Gastroesophageal sphincter (tissue), 4 donors: Measurements from ENCODE around the gene RUSC1. TPM values are rescaled to one million over a fixed set of nuclear protein-coding genes. Genes with fewer than 3 reads are reported as not detected.

Experiments used
- ATAC-seq: fragments of 150-250 bp; one replicate; pipeline ENCODE4 v1.9.1; 2016; ENCODE audit warnings: mild to moderate bottlenecking, moderate library complexity
- H3K27ac ChIP-seq, 4 donors: fragments of 200-600 bp; sonication (generic) in 3 of 4; 1 replicate in 3 of 4; 2 replicates in 1 of 4; pipeline ENCODE4 v1.5.1; 2016 to 2019
- H3K27me3 ChIP-seq: fragments of 200-600 bp; sonication (generic); one replicate; pipeline ENCODE4 v1.5.1; 2019
- H3K36me3 ChIP-seq, 2 donors: fragments of 200-600 bp; sonication (generic); one replicate each; pipeline ENCODE4 v1.5.1; 2019; ENCODE audit warnings: control low read depth in 1 of 2
- H3K4me1 ChIP-seq, 3 donors: fragments of 200-600 bp; sonication (generic); 1 replicate in 2 of 3; 2 replicates in 1 of 3; pipeline ENCODE4 v1.5.1; 2016 to 2019; ENCODE audit warnings: control low read depth in 2 of 3
- H3K4me3 ChIP-seq, 2 donors: fragments of 200-600 bp; sonication (generic); one replicate each; pipeline ENCODE4 v1.5.1; 2019; ENCODE audit warnings: mild to moderate bottlenecking in 1 of 2, moderate library complexity in 1 of 2
- H3K9me3 ChIP-seq, 3 donors: fragments of 200-600 bp; sonication (generic); one replicate each; pipeline ENCODE4 v1.5.1; 2017 to 2019; ENCODE audit warnings: control low read depth in 2 of 3
- EP300 ChIP-seq: sonication (generic); formaldehyde crosslinking; IDR thresholded peaks from one replicate; pipeline ENCODE4 v1.6.1; 2017; ENCODE audit warnings: antibody characterized with exemption, mild to moderate bottlenecking
- POLR2A ChIP-seq, 2 donors: fragments of 450-650 bp; IDR thresholded peaks; one replicate each; pipeline ENCODE4 v1.6.1; 2017; ENCODE audit warnings: antibody characterized with exemption in 2 of 2, mild to moderate bottlenecking in 2 of 2, moderate library complexity in 1 of 2
- POLR2AphosphoS5 ChIP-seq: sonication (generic); formaldehyde crosslinking; IDR thresholded peaks from one replicate; pipeline ENCODE4 v1.6.1; 2017; ENCODE audit warnings: antibody characterized with exemption
- WGBS, 2 donors: methylation state at CpG; one replicate each; pipeline ENCODE4 v1.1.5; 2018; ENCODE audit warnings: low coverage in 1 of 2; 5-methylcytosine and 5-hydroxymethylcytosine counted together
- total RNA-seq, 4 donors: library from RNA; depleted of rRNA; stranded (reverse); fragments of >200 nt; gene quantifications; one replicate each; pipeline ENCODE4 v1.1.0, GENCODE V29; 2016
- TF ChIP-seq, protein P1 (sequence below), 4 experiments: fragments of 200-600 bp in 2 of 4; fragments of 450-650 bp in 2 of 4; sonication (generic) in 1 of 4; IDR thresholded peaks; one replicate each; pipeline ENCODE4 v1.5.1; 2017 to 2019; ENCODE audit warnings: antibody characterized with exemption in 4 of 4, mild to moderate bottlenecking in 2 of 4, moderate library complexity in 2 of 4

Gene RUSC1
- total RNA-seq, 4 donors from 2014 or later = 10.8 to 34.2 (median 24.4) TPM

DNA sequence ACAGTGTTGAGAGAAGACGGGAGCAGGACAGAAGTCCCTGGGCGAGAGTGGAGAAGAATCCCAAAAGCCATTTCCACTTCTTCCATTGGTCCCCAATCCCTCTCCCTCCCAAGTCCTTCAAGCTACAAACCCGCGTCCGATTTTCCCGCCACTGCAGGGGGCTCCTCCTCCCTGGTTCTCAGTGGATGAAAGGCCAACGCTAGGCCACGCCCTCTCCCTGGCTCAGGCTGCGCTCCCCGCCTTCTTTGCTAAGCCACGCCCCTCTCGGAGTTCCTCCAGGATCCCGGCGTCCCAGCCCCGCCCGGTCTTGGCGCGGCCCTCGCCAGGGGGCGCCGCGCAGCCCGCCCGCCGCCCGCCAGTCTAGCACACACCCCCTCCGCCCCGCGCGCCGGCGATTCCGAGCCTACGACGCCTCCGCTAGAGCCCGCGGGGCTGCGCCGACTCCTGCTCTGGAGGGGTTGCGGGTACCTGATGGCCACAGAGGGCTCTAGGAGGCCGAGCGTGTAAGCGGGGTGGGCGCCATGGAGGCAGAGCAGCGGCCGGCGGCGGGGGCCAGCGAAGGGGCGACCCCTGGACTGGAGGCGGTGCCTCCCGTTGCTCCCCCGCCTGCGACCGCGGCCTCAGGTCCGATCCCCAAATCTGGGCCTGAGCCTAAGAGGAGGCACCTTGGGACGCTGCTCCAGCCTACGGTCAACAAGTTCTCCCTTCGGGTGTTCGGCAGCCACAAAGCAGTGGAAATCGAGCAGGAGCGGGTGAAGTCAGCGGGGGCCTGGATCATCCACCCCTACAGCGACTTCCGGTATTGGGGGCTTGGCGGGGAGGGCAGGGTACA, 43.4 kb upstream of the RUSC1 start, which contains the start of gene HCN3:
Gene HCN3 (plus strand): TSS at position 394 of the 832 bp plus-strand sequence. CDS start 128 bp downstream, at position 522.
- no peaks in the 10 kb centered on the region for H3K9me3 ChIP-seq
- WGBS, 2 donors = 0% methylated on average over 9 to 18 of the region's 68 CpGs
- peak; percentile 90 for ATAC-seq
- TF ChIP-seq POLR2AphosphoS5 = peak; percentile 31
- TF ChIP-seq, protein P1, sequence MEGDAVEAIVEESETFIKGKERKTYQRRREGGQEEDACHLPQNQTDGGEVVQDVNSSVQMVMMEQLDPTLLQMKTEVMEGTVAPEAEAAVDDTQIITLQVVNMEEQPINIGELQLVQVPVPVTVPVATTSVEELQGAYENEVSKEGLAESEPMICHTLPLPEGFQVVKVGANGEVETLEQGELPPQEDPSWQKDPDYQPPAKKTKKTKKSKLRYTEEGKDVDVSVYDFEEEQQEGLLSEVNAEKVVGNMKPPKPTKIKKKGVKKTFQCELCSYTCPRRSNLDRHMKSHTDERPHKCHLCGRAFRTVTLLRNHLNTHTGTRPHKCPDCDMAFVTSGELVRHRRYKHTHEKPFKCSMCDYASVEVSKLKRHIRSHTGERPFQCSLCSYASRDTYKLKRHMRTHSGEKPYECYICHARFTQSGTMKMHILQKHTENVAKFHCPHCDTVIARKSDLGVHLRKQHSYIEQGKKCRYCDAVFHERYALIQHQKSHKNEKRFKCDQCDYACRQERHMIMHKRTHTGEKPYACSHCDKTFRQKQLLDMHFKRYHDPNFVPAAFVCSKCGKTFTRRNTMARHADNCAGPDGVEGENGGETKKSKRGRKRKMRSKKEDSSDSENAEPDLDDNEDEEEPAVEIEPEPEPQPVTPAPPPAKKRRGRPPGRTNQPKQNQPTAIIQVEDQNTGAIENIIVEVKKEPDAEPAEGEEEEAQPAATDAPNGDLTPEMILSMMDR (IDR thresholded peaks at IDR 0.05) = peak in 3 of 4 experiments; percentile 54 to 87 (median 72)
- TF ChIP-seq EP300 = no peak
- peak within 1 kb of the TSS; percentile 55 to 78 for H3K4me3 ChIP-seq
- H3K27ac ChIP-seq = peak within 1 kb of the TSS; percentile 10 to 83 (median 80)
- H3K4me1 ChIP-seq = peaks cover 0 to 37% (median 20%) of the 10 kb centered on the region in 3 donors
- H3K27me3 ChIP-seq = no peaks in the 10 kb centered on the region
- H3K36me3 ChIP-seq = no peaks in the 10 kb centered on the region

DNA sequence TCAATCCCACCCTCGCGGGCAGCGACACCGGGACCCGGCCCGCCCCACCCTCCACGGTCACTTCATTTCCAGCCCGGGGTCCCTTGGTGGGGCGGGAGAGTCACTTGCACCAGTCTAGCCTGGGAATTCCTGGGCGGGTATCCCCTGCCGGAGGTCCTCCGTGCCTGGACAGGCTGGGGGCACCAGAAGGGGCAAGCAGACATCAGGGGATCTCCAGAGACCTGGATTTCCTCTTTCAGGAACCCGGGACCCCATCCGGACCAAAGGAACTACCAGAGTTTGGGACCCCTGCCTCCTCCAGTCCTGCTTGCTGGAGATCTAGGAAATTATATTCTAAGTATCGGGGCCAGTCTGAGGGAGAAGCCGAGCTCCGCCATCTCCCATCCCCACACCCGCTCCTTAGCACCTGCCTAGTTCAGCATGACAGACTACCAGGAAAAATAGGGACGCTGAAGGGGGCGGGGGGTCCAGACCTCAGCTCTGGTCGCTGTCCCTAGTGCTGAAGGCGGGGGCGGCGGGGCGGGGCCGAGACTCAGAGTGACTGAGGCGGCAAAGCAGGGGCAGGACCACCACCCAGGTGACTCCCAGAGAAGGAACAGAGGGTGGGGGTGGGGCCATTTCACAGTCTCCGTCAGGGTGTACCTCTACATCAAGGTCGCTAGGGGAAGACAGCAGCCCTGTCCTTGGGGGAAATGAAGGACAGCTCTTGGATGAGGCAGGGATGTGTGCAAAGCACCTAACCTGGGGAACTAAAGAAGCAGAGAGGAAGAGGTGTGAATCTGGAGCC, 42.6 kb upstream of the RUSC1 start:
- peak overlapping the region; percentile 55 to 78 for H3K4me3 ChIP-seq
- WGBS, 2 donors = 0 to 4% methylated on average over 4 to 6 of the region's 29 CpGs
- ATAC-seq = peak; percentile 1
- H3K36me3 ChIP-seq = peaks cover 0 to 6% of the 10 kb centered on the region in 2 donors
- TF ChIP-seq, protein P1 (IDR thresholded peaks at IDR 0.05) = peak in 2 of 4 experiments; percentile 15 to 26
- TF ChIP-seq POLR2A (IDR thresholded peaks at IDR 0.05) (no peak), POLR2AphosphoS5 (no peak)
- H3K27ac ChIP-seq = peak overlapping the region in 3 of 4 donors; percentile 80 to 83 (median 81)
- H3K27me3 ChIP-seq = no peaks in the 10 kb centered on the region
- no peaks in the 10 kb centered on the region for H3K9me3 ChIP-seq
- peaks cover 0 to 31% (median 18%) of the 10 kb centered on the region in 3 donors for H3K4me1 ChIP-seq

DNA sequence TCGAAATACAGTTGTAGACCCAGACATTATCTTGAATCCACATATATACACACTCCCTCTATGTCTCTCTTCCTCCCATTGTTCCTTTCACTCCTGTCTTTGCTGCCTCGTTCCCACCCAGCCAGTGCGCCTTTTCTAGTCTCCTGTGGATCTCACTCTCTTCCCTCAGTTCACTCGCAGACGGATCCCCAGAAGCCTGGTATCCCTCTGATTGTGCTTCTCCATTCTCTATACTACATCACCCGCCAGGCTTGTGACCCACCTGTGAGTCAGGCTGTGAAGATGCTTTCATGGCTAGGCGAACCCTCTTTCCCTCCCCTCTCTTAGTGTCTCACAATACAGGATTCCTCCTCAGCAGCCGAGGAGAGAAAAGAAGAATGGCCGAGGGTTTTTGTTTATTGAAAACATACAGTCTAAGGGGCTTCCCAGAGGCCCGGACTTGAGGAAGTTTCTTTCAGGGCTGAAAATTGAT, 42.0 kb upstream of the RUSC1 start:
- no peak for TF ChIP-seq POLR2AphosphoS5
- TF ChIP-seq, protein P1 (IDR thresholded peaks at IDR 0.05) = no peak
- no peak for TF ChIP-seq POLR2A (IDR thresholded peaks at IDR 0.05)
- no peak for TF ChIP-seq EP300
- peaks cover 0 to 29% (median 17%) of the 10 kb centered on the region in 3 donors for H3K4me1 ChIP-seq
- WGBS, 2 donors = 45 to 49% methylated on average over 6 to 9 of the region's 10 CpGs
- peaks cover 0 to 6% of the 10 kb centered on the region in 2 donors for H3K36me3 ChIP-seq
- H3K9me3 ChIP-seq = no peaks in the 10 kb centered on the region
- ATAC-seq = no peak
- no peak overlapping the region for H3K27ac ChIP-seq
- H3K4me3 ChIP-seq = peak overlapping the region in 1 of 2 donors; percentile 78
- H3K27me3 ChIP-seq = no peaks in the 10 kb centered on the region

DNA sequence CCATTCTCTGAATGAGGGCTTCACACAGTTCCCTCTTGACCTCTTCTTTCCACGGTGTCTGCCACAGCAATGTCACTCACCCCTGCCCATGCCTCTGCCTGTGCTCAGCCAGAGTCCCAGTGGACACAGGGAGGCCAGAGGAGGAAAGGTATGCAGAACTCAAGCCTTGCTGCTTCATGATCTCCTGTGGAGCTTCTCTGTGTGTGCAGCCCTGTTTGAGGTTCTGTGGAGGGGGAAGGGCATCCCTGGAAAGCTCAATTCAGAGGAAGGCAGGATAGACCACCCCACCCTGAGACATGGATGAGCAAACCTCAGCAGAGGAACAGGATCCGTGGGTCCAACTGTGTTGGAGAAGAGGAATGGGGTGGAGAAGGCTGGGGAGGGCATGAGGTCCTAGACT, 41.4 kb upstream of the RUSC1 start:
- ATAC-seq = no peak
- Histone ChIP-seq H3K36me3 (peaks cover 0 to 6% of the 10 kb centered on the region in 2 donors), H3K4me3 (no peak overlapping the region), H3K27ac (no peak overlapping the region), H3K4me1 (peaks cover 0 to 24% (median 15%) of the 10 kb centered on the region in 3 donors), H3K27me3 (no peaks in the 10 kb centered on the region), H3K9me3 (no peaks in the 10 kb centered on the region)
- no CpG with 5 or more reads among the region's 2 CpGs for WGBS, 2 donors
- TF ChIP-seq, protein P1 (IDR thresholded peaks at IDR 0.05) = no peak
- TF ChIP-seq POLR2AphosphoS5 (no peak), POLR2A (IDR thresholded peaks at IDR 0.05) (no peak), EP300 (no peak)
